B cell (primary cell): ENCODE measurements around the gene TWIST2. TPM values are rescaled to one million over a fixed set of nuclear protein-coding genes. Genes with fewer than 3 reads are reported as not detected.

Source experiments
- ATAC-seq: fragments of 200-7000 bp; cut with Tn5 transposase; one replicate; pipeline ENCODE4 v1.10.0; 2021; ENCODE audit warnings: low read depth, mild to moderate bottlenecking, moderate number of reproducible peaks, moderate library complexity
- CTCF ChIA-PET: fragments of 350-600 bp; sonication (Branson Sonifier 250); formaldehyde crosslinking; loops from one replicate; lab custom pipeline; 2021; ENCODE audit warnings: antibody characterized with exemption, inconsistent platforms; lab: Charles Lee
- POLR2A ChIA-PET: fragments of 350-600 bp; sonication (Branson Sonifier 250); formaldehyde crosslinking; loops from one replicate; lab custom pipeline; 2021; ENCODE audit warnings: antibody characterized with exemption; lab: Charles Lee
- DNase-seq: peaks from one replicate; pipeline ENCODE4 v3.0.0; 2013
- H2AFZ ChIP-seq: 2 replicates; pipeline ENCODE4 v1.6.1; 2012; ENCODE audit warnings: mild to moderate bottlenecking, low read depth, low read length; ENCODE audit not compliant: insufficient read depth, poor library complexity, severe bottlenecking
- H3K27ac ChIP-seq, 2 donors: 1 replicate in 1 of 2; 2 replicates in 1 of 2; pipeline ENCODE4 v1.5.1; 2012 to 2013; ENCODE audit warnings: low read length in 2 of 2, mild to moderate bottlenecking in 2 of 2, moderate library complexity in 1 of 2
- H3K27me3 ChIP-seq, 4 experiments: fragments of 200-600 bp in 1 of 4; sonication (generic) in 1 of 4; replicated peaks in 1 of 4; 1 replicate in 2 of 4; 2 replicates in 2 of 4; pipeline versions ENCODE4 v1.6.1 to v1.7.0; 2013 to 2016; ENCODE audit warnings: low read length in 3 of 4, mild to moderate bottlenecking in 2 of 4, mixed read lengths in 1 of 4, moderate library complexity in 1 of 4; ENCODE audit not compliant: insufficient read depth in 4 of 4, control insufficient read depth in 3 of 4; ENCODE audit errors: control extremely low read depth in 1 of 4
- H3K36me3 ChIP-seq, 2 experiments: replicated peaks in 1 of 2; 1 replicate in 1 of 2; 2 replicates in 1 of 2; pipeline versions ENCODE4 v1.6.1 to v1.7.1; 2013; ENCODE audit warnings: low read length in 1 of 2; ENCODE audit not compliant: insufficient read depth in 2 of 2, control insufficient read depth in 1 of 2; ENCODE audit errors: control extremely low read depth in 1 of 2, extremely low read depth in 1 of 2
- H3K4me1 ChIP-seq, 2 donors: fragments of 200-600 bp in 1 of 2; sonication (generic) in 1 of 2; 1 replicate in 1 of 2; 2 replicates in 1 of 2; pipeline versions ENCODE4 v1.5.1 to v1.6.1; 2013 to 2017; ENCODE audit warnings: low read length in 2 of 2; ENCODE audit not compliant: control insufficient read depth in 2 of 2, insufficient read depth in 2 of 2
- H3K4me2 ChIP-seq: replicated peaks from 2 replicates; pipeline ENCODE3; 2012; ENCODE audit warnings: mild to moderate bottlenecking, low read depth, low read length; ENCODE audit not compliant: poor library complexity, severe bottlenecking
- H3K4me3 ChIP-seq, 5 experiments: fragments of 200-600 bp in 1 of 5; sonication (generic) in 1 of 5; 1 replicate in 3 of 5; 2 replicates in 2 of 5; pipeline versions ENCODE4 v1.5.1 to v1.7.0; 2011 to 2016; ENCODE audit warnings: low read length in 4 of 5, mild to moderate bottlenecking in 4 of 5, low read depth in 2 of 5, control low read depth in 1 of 5, moderate library complexity in 1 of 5; ENCODE audit not compliant: insufficient read depth in 1 of 5; ENCODE audit errors: control extremely low read depth in 1 of 5, extremely low read depth in 1 of 5
- H3K79me2 ChIP-seq: fragments of 200-600 bp; sonication (generic); one replicate; pipeline ENCODE4 v1.6.0; 2016; ENCODE audit warnings: low read length; ENCODE audit not compliant: control insufficient read depth, insufficient read depth
- H3K9ac ChIP-seq: fragments of 200-600 bp; sonication (generic); 2 replicates; pipeline ENCODE4 v1.6.1; 2017; ENCODE audit warnings: mild to moderate bottlenecking, low read length, moderate library complexity
- H3K9me3 ChIP-seq, 3 donors: one replicate each; pipeline versions ENCODE4 v1.6.1 to v1.7.1; 2013; ENCODE audit warnings: low read length in 2 of 3; ENCODE audit not compliant: control insufficient read depth in 2 of 3, insufficient read depth in 1 of 3; ENCODE audit errors: control extremely low read depth in 1 of 3
- H4K20me1 ChIP-seq: 2 replicates; pipeline ENCODE4 v1.6.0; 2012; ENCODE audit warnings: mild to moderate bottlenecking, low read length; ENCODE audit not compliant: insufficient read depth, control insufficient read depth, poor library complexity, severe bottlenecking
- H3K27ac Mint-ChIP-seq: one replicate; pipeline ENCODE4 v1.8.0; 2021; ENCODE audit warnings: mixed read lengths
- H3K27me3 Mint-ChIP-seq: one replicate; pipeline ENCODE4 v1.8.0; 2021; ENCODE audit warnings: mixed read lengths
- H3K4me1 Mint-ChIP-seq: one replicate; pipeline ENCODE4 v1.8.0; 2021; ENCODE audit warnings: mixed read lengths
- H3K4me3 Mint-ChIP-seq: one replicate; pipeline ENCODE4 v1.8.0; 2021; ENCODE audit warnings: mixed read lengths
- H3K9me3 Mint-ChIP-seq: one replicate; pipeline ENCODE4 v1.8.0; 2022; ENCODE audit warnings: mixed read lengths; ENCODE audit not compliant: insufficient read depth
- EZH2 ChIP-seq: IDR thresholded peaks from 2 replicates; pipeline ENCODE4 v1.6.1; 2012; ENCODE audit warnings: borderline replicate concordance, low read depth, mild to moderate bottlenecking, moderate library complexity, low read length; ENCODE audit not compliant: insufficient read depth, poor library complexity, severe bottlenecking
- WGBS: methylation state at CpG from one replicate; pipeline ENCODE4 v1.1.5; 2013; ENCODE audit warnings: missing lambda C conversion rate; ENCODE audit not compliant: insufficient coverage; 5-methylcytosine and 5-hydroxymethylcytosine counted together
- intact Hi-C: fragments of 100-400 bp; cut with micrococcal nuclease; formaldehyde crosslinking; loops from one replicate; pipeline ENCODE4 v1.10.0; 2022
- polyA plus RNA-seq: library from polyadenylated mRNA; depleted of rRNA; stranded (reverse); fragments of >200 nt; gene quantifications from 2 replicates; pipeline ENCODE4 v1.2.3, GENCODE V29; 2012
- total RNA-seq, 2 donors: library from RNA; stranded (reverse); fragments of 120-200 nt in 1 of 2; gene quantifications; 1 replicate in 1 of 2; 2 replicates in 1 of 2; pipeline versions ENCODE4 v1.2.3 to v1.2.4, GENCODE V29; 2013 to 2022
- TF ChIP-seq, protein P1 (sequence below): fragments of 200-600 bp; IDR thresholded peaks from one replicate; pipeline ENCODE4 v1.8.0; 2022; ENCODE audit warnings: antibody characterized with exemption, mild to moderate bottlenecking

TWIST2 gene
- total and polyA plus RNA-seq, 2 donors (not counting 1 experiment from before 2014, with no cell fraction given): 0.07 TPM; not detected in 1

DNA sequence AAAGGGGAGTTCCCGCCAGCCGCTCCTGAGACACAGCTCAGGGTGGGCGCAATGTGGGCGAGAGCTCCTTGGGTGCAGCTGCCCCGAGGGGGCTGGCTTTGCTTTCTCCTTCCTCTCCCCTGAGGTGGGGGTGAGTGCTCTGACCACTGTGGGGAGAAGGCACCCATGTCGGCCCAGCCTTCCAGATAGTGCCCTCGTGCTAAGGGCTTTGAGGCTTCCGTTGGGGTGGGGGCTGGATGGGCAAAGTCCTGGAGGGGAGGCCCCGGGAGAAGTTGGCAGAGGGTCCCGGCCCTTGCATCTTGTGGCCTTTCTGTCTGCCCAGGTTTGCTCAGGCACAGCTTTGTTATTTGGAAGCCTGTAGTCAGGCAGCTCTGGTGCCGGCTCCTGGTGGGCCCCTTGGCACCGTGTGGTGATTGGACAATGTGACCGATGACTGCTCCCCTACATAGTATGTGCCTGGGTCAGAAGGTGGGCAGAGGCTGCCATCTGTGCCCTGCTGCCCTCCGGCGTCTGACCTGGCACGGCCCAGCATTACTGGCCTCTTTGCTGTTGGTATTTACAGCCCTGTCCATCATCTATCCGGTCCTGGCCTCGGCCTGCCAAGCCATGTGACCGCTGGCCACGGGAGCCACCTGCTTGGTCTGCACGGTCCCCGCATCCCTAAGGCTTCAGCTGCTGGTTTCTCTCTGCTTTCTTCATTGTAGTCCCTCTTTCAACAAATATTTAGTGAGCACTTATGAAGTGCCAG, 50.8 kb downstream of the TWIST2 start:
- intact Hi-C loops: no loop called here
- H3K4me1 Mint-ChIP-seq: no peaks in the 10 kb centered on the region
- no peaks in the 10 kb centered on the region for H3K79me2 ChIP-seq
- H3K4me3 Mint-ChIP-seq: no peak overlapping the region
- ChIA-PET CTCF (no interaction called here), POLR2A (no interaction called here)
- no peaks in the 10 kb centered on the region for H3K4me1 ChIP-seq
- H3K4me3 ChIP-seq: no peak overlapping the region
- no peak overlapping the region for H3K9ac ChIP-seq
- no peak overlapping the region for H3K4me2 ChIP-seq
- H3K27me3 Mint-ChIP-seq: peaks cover 3% of the 10 kb centered on the region
- H3K9me3 Mint-ChIP-seq: no peaks in the 10 kb centered on the region
- no peaks in the 10 kb centered on the region for H4K20me1 ChIP-seq
- 85% methylated on average over 22 of the region's 22 CpGs for WGBS
- no peaks in the 10 kb centered on the region for H3K9me3 ChIP-seq
- H3K27ac ChIP-seq: no peak overlapping the region
- TF ChIP-seq EZH2: no peak
- TF ChIP-seq, protein P1, sequence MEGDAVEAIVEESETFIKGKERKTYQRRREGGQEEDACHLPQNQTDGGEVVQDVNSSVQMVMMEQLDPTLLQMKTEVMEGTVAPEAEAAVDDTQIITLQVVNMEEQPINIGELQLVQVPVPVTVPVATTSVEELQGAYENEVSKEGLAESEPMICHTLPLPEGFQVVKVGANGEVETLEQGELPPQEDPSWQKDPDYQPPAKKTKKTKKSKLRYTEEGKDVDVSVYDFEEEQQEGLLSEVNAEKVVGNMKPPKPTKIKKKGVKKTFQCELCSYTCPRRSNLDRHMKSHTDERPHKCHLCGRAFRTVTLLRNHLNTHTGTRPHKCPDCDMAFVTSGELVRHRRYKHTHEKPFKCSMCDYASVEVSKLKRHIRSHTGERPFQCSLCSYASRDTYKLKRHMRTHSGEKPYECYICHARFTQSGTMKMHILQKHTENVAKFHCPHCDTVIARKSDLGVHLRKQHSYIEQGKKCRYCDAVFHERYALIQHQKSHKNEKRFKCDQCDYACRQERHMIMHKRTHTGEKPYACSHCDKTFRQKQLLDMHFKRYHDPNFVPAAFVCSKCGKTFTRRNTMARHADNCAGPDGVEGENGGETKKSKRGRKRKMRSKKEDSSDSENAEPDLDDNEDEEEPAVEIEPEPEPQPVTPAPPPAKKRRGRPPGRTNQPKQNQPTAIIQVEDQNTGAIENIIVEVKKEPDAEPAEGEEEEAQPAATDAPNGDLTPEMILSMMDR: no peak
- no peak overlapping the region for H2AFZ ChIP-seq
- H3K27me3 ChIP-seq: no peaks in the 10 kb centered on the region
- no peak overlapping the region for H3K27ac Mint-ChIP-seq
- DNase-seq: no peak
- H3K36me3 ChIP-seq: no peaks in the 10 kb centered on the region
- ATAC-seq: no peak

DNA sequence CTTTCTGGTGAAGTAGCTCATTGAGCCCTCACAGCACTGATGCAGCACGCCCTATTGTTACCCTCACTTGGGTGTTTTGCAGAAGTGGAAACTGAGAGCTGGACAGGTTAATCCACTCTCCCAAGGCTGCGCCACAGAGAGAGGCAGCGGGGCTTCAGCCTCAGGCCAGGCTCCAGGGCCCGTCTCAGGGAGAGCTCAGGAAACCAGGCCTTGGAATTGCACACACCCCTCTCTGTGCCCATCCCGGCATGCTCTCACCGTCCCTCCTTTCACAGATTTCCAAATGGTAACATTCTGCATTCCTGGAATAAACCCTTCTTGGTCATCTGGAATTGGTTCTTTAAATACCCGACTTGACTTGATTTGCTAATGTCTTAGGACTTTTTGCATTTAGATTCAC, 51.5 kb downstream of the TWIST2 start:
- H3K4me3 ChIP-seq: no peak overlapping the region
- H3K79me2 ChIP-seq: no peaks in the 10 kb centered on the region
- no peak for DNase-seq
- H3K4me1 Mint-ChIP-seq: no peaks in the 10 kb centered on the region
- WGBS: 90% methylated on average over 6 of the region's 7 CpGs
- H3K27ac Mint-ChIP-seq: no peak overlapping the region
- no peak for TF ChIP-seq EZH2
- TF ChIP-seq, protein P1: no peak
- intact Hi-C loops: no loop called here
- no peaks in the 10 kb centered on the region for H3K36me3 ChIP-seq
- CTCF ChIA-PET: no interaction called here
- POLR2A ChIA-PET: no interaction called here
- no peaks in the 10 kb centered on the region for H4K20me1 ChIP-seq
- no peak overlapping the region for H3K4me2 ChIP-seq
- no peak overlapping the region for H3K4me3 Mint-ChIP-seq
- no peaks in the 10 kb centered on the region for H3K4me1 ChIP-seq
- H3K9me3 ChIP-seq: no peaks in the 10 kb centered on the region
- no peak overlapping the region for H3K9ac ChIP-seq
- no peak overlapping the region for H2AFZ ChIP-seq
- ATAC-seq: no peak
- H3K9me3 Mint-ChIP-seq: no peaks in the 10 kb centered on the region
- peaks cover 3% of the 10 kb centered on the region for H3K27me3 Mint-ChIP-seq
- H3K27me3 ChIP-seq: no peaks in the 10 kb centered on the region
- no peak overlapping the region for H3K27ac ChIP-seq
